ENCODE measurements around the gene ADCY2.

Gene ADCY2

GRCh38 chr5:7794311-7794710 lies 398.4 kb downstream of the ADCY2 start:
- Histone ChIP-seq H3K4me1 (ENCODE audit: control insufficient read depth in 5 of 5, insufficient read depth in 5 of 5, low read length in 5 of 5) (peaks cover 0 to 7% (median 2%) of the 10 kb centered on the region in 5 donors), H3K27me3 (ENCODE audit: control insufficient read depth in 5 of 5, insufficient read depth in 4 of 5, low read length in 5 of 5) (no peaks in the 10 kb centered on the region), H3K9ac (ENCODE audit: low read length in 5 of 5) (no peak overlapping the region), H3K27ac (ENCODE audit: low read depth, low read length) (no peak overlapping the region), H3K9me3 (ENCODE audit: control insufficient read depth in 5 of 5, low read length in 5 of 5) (no peaks in the 10 kb centered on the region), H3K4me3 (ENCODE audit: low read depth in 1 of 5, low read length in 5 of 5) (no peak overlapping the region), H3K36me3 (ENCODE audit: control insufficient read depth in 5 of 5, insufficient read depth in 5 of 5, low read length in 5 of 5) (no peaks in the 10 kb centered on the region)

DNA sequence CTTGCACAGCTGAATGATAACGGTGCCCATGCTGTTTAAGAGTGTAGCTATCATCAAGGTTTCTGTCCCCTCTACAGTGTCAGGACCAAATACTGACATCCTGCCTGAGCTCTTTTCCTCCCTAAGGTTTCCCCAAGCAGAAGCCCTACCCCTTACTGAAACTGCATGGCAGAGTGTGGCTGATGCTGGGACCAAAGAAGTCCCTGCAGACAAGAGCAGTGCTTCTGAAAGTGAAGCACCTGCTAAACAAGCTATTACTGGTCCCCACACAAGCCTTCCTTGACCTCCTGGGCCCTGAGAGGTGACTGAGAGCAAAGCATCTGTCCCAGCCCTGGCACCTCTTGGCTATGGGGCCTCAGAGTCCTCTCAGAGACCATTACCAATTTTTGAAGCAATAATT lies 398.9 kb downstream of the ADCY2 start:
- Histone ChIP-seq H3K27me3 (ENCODE audit: control insufficient read depth in 5 of 5, insufficient read depth in 4 of 5, low read length in 5 of 5) (no peaks in the 10 kb centered on the region), H3K36me3 (ENCODE audit: control insufficient read depth in 5 of 5, insufficient read depth in 5 of 5, low read length in 5 of 5) (no peaks in the 10 kb centered on the region), H3K9me3 (ENCODE audit: control insufficient read depth in 5 of 5, low read length in 5 of 5) (no peaks in the 10 kb centered on the region), H3K4me1 (ENCODE audit: control insufficient read depth in 5 of 5, insufficient read depth in 5 of 5, low read length in 5 of 5) (peaks cover 0 to 6% (median 2%) of the 10 kb centered on the region in 5 donors), H3K9ac (ENCODE audit: low read length in 5 of 5) (no peak overlapping the region), H3K4me3 (ENCODE audit: low read depth in 1 of 5, low read length in 5 of 5) (no peak overlapping the region), H3K27ac (ENCODE audit: low read depth, low read length) (no peak overlapping the region)

- H3K27me3 ChIP-seq (ENCODE audit: control insufficient read depth in 5 of 5, insufficient read depth in 4 of 5, low read length in 5 of 5) = no peaks in the 10 kb centered on the region
- no peaks in the 10 kb centered on the region for H3K9me3 ChIP-seq (ENCODE audit: control insufficient read depth in 5 of 5, low read length in 5 of 5)
- H3K4me1 ChIP-seq (ENCODE audit: control insufficient read depth in 5 of 5, insufficient read depth in 5 of 5, low read length in 5 of 5) = peaks cover 0 to 6% (median 2%) of the 10 kb centered on the region in 5 donors
- H3K4me3 ChIP-seq (ENCODE audit: low read depth in 1 of 5, low read length in 5 of 5) = no peak overlapping the region
- H3K36me3 ChIP-seq (ENCODE audit: control insufficient read depth in 5 of 5, insufficient read depth in 5 of 5, low read length in 5 of 5) = no peaks in the 10 kb centered on the region
- no peak overlapping the region for H3K27ac ChIP-seq (ENCODE audit: low read depth, low read length)
- no peak overlapping the region for H3K9ac ChIP-seq (ENCODE audit: low read length in 5 of 5)
Measured at GRCh38 chr5:7795306-7795705, 399.4 kb downstream of the ADCY2 start.

DNA sequence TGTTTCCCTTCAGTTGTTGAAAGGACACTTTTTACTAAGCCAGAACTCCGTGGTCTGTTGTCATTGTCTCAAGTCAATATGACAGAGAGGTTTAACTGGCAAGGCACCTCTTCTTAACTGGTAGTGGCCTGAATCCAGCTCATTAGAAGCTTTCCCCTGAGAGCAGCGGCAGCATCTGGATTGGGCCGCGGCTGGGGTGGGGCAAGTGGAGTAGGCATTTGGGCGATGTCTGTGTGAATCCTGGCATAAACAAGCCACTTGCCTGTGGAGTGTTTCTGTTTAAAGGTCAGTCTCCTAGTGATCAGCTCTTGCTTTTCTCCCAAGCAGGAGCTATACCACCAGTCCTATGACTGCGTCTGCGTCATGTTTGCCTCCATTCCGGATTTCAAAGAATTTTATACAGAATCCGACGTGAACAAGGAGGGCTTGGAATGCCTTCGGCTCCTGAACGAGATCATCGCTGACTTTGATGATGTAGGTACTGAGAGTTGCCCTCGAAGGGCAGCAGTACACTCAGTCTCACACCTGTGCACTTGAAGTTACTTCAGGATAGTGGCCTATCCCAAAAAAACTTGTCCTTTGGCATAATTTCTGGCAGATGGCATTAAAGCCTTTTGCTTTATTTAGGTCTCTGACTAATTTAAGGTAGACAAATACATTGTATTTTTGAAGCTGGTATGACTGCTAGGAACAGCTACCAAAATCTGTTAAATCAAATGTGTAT lies 406.1 kb downstream of the ADCY2 start:
- peaks cover 0 to 24% (median 12%) of the 10 kb centered on the region in 5 donors for H3K4me1 ChIP-seq (ENCODE audit: control insufficient read depth in 5 of 5, insufficient read depth in 5 of 5, low read length in 5 of 5)
- no peaks in the 10 kb centered on the region for H3K36me3 ChIP-seq (ENCODE audit: control insufficient read depth in 5 of 5, insufficient read depth in 5 of 5, low read length in 5 of 5)
- H3K9ac ChIP-seq (ENCODE audit: low read length in 5 of 5) = peak overlapping the region in 2 of 5 donors; percentile 10 to 42
- H3K27me3 ChIP-seq (ENCODE audit: control insufficient read depth in 5 of 5, insufficient read depth in 4 of 5, low read length in 5 of 5) = no peaks in the 10 kb centered on the region
- H3K4me3 ChIP-seq (ENCODE audit: low read depth in 1 of 5, low read length in 5 of 5) = peak overlapping the region in 1 of 5 donors; percentile 18
- no peaks in the 10 kb centered on the region for H3K9me3 ChIP-seq (ENCODE audit: control insufficient read depth in 5 of 5, low read length in 5 of 5)
- peak overlapping the region; percentile 76 for H3K27ac ChIP-seq (ENCODE audit: low read depth, low read length)

DNA sequence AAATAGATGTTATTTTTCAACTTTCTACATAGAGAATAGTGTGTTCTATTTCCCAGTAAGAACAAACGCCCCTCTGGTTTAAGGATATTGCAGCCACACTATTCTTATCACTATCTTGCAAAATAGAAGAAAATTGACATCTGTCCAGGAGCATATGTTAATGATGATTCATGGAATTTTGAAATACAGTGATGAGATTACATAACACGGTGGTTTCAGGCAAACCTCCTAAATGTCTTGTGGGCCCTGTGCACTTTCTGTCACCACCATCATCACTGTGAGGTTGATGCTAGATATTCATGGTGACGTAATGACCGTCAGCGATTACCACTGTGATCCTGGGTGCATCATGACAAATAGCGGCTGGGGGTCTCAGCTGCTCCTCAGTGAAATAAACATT lies 406.9 kb downstream of the ADCY2 start:
- Histone ChIP-seq H3K27ac (ENCODE audit: low read depth, low read length) (peak overlapping the region; percentile 76), H3K9ac (ENCODE audit: low read length in 5 of 5) (no peak overlapping the region), H3K27me3 (ENCODE audit: control insufficient read depth in 5 of 5, insufficient read depth in 4 of 5, low read length in 5 of 5) (no peaks in the 10 kb centered on the region), H3K36me3 (ENCODE audit: control insufficient read depth in 5 of 5, insufficient read depth in 5 of 5, low read length in 5 of 5) (no peaks in the 10 kb centered on the region), H3K9me3 (ENCODE audit: control insufficient read depth in 5 of 5, low read length in 5 of 5) (no peaks in the 10 kb centered on the region), H3K4me3 (ENCODE audit: low read depth in 1 of 5, low read length in 5 of 5) (no peak overlapping the region), H3K4me1 (ENCODE audit: control insufficient read depth in 5 of 5, insufficient read depth in 5 of 5, low read length in 5 of 5) (peaks cover 0 to 24% (median 12%) of the 10 kb centered on the region in 5 donors)

- no peak overlapping the region for H3K9ac ChIP-seq (ENCODE audit: low read length in 5 of 5)
- peaks cover 0 to 24% (median 12%) of the 10 kb centered on the region in 5 donors for H3K4me1 ChIP-seq (ENCODE audit: control insufficient read depth in 5 of 5, insufficient read depth in 5 of 5, low read length in 5 of 5)
- H3K9me3 ChIP-seq (ENCODE audit: control insufficient read depth in 5 of 5, low read length in 5 of 5) = no peaks in the 10 kb centered on the region
- H3K36me3 ChIP-seq (ENCODE audit: control insufficient read depth in 5 of 5, insufficient read depth in 5 of 5, low read length in 5 of 5) = no peaks in the 10 kb centered on the region
- H3K4me3 ChIP-seq (ENCODE audit: low read depth in 1 of 5, low read length in 5 of 5) = no peak overlapping the region
- H3K27me3 ChIP-seq (ENCODE audit: control insufficient read depth in 5 of 5, insufficient read depth in 4 of 5, low read length in 5 of 5) = no peaks in the 10 kb centered on the region
- H3K27ac ChIP-seq (ENCODE audit: low read depth, low read length) = no peak overlapping the region
Measured at GRCh38 chr5:7803937-7804336, 408.0 kb downstream of the ADCY2 start.

DNA sequence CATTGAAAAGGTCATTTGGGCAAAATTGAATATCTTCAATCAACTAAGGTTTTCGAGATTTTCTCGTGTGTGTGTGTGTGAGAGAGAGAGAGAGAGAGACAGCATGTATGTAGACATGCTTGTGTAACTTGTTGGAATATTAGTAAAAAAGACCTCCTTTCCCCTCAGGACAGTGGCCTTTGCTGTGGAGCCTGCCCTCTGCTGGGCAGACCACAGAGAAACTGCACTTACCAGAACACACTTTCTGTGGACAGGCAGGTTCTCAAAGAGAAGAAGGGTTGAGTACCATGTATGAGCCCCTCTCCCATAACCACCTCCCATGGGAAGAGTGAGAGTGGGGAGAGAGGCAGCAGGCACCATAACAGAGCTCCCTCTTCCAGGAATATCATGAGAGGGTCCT lies 409.4 kb downstream of the ADCY2 start:
- Histone ChIP-seq H3K4me1 (ENCODE audit: control insufficient read depth in 5 of 5, insufficient read depth in 5 of 5, low read length in 5 of 5) (peaks cover 0 to 24% (median 12%) of the 10 kb centered on the region in 5 donors), H3K9me3 (ENCODE audit: control insufficient read depth in 5 of 5, low read length in 5 of 5) (no peaks in the 10 kb centered on the region), H3K36me3 (ENCODE audit: control insufficient read depth in 5 of 5, insufficient read depth in 5 of 5, low read length in 5 of 5) (no peaks in the 10 kb centered on the region), H3K4me3 (ENCODE audit: low read depth in 1 of 5, low read length in 5 of 5) (no peak overlapping the region), H3K27me3 (ENCODE audit: control insufficient read depth in 5 of 5, insufficient read depth in 4 of 5, low read length in 5 of 5) (no peaks in the 10 kb centered on the region), H3K27ac (ENCODE audit: low read depth, low read length) (no peak overlapping the region), H3K9ac (ENCODE audit: low read length in 5 of 5) (no peak overlapping the region)

- no peaks in the 10 kb centered on the region for H3K4me1 ChIP-seq (ENCODE audit: control insufficient read depth in 5 of 5, insufficient read depth in 5 of 5, low read length in 5 of 5)
- no peak overlapping the region for H3K27ac ChIP-seq (ENCODE audit: low read depth, low read length)
- H3K9me3 ChIP-seq (ENCODE audit: control insufficient read depth in 5 of 5, low read length in 5 of 5) = no peaks in the 10 kb centered on the region
- no peaks in the 10 kb centered on the region for H3K27me3 ChIP-seq (ENCODE audit: control insufficient read depth in 5 of 5, insufficient read depth in 4 of 5, low read length in 5 of 5)
- H3K9ac ChIP-seq (ENCODE audit: low read length in 5 of 5) = no peak overlapping the region
- H3K36me3 ChIP-seq (ENCODE audit: control insufficient read depth in 5 of 5, insufficient read depth in 5 of 5, low read length in 5 of 5) = no peaks in the 10 kb centered on the region
- no peak overlapping the region for H3K4me3 ChIP-seq (ENCODE audit: low read depth in 1 of 5, low read length in 5 of 5)
Measured at GRCh38 chr5:7808998-7809397, 413.1 kb downstream of the ADCY2 start.

GRCh38 chr5:7811715-7812114 lies 415.8 kb downstream of the ADCY2 start:
- Histone ChIP-seq H3K36me3 (ENCODE audit: control insufficient read depth in 5 of 5, insufficient read depth in 5 of 5, low read length in 5 of 5) (no peaks in the 10 kb centered on the region), H3K4me3 (ENCODE audit: low read depth in 1 of 5, low read length in 5 of 5) (no peak overlapping the region)

GRCh38 chr5:7813007-7813406 lies 417.1 kb downstream of the ADCY2 start:
- H3K27me3 ChIP-seq (ENCODE audit: control insufficient read depth in 5 of 5, insufficient read depth in 4 of 5, low read length in 5 of 5) = peaks cover 0 to 4% (median 0%) of the 10 kb centered on the region in 5 donors
- H3K4me1 ChIP-seq (ENCODE audit: control insufficient read depth in 5 of 5, insufficient read depth in 5 of 5, low read length in 5 of 5) = peaks cover 0 to 9% (median 6%) of the 10 kb centered on the region in 5 donors
- no peak overlapping the region for H3K9ac ChIP-seq (ENCODE audit: low read length in 5 of 5)
- no peak overlapping the region for H3K27ac ChIP-seq (ENCODE audit: low read depth, low read length)
- no peaks in the 10 kb centered on the region for H3K9me3 ChIP-seq (ENCODE audit: control insufficient read depth in 5 of 5, low read length in 5 of 5)
- H3K36me3 ChIP-seq (ENCODE audit: control insufficient read depth in 5 of 5, insufficient read depth in 5 of 5, low read length in 5 of 5) = no peaks in the 10 kb centered on the region
- no peak overlapping the region for H3K4me3 ChIP-seq (ENCODE audit: low read depth in 1 of 5, low read length in 5 of 5)

More at GRCh38 chr5:7811715-7812114, 415.8 kb downstream of the ADCY2 start:
- Histone ChIP-seq H3K27ac (ENCODE audit: low read depth, low read length) (no peak overlapping the region), H3K9me3 (ENCODE audit: control insufficient read depth in 5 of 5, low read length in 5 of 5) (no peaks in the 10 kb centered on the region), H3K27me3 (ENCODE audit: control insufficient read depth in 5 of 5, insufficient read depth in 4 of 5, low read length in 5 of 5) (peaks cover 0 to 4% (median 0%) of the 10 kb centered on the region in 5 donors), H3K4me1 (ENCODE audit: control insufficient read depth in 5 of 5, insufficient read depth in 5 of 5, low read length in 5 of 5) (peaks cover 0 to 9% (median 6%) of the 10 kb centered on the region in 5 donors), H3K9ac (ENCODE audit: low read length in 5 of 5) (no peak overlapping the region)

All from subcutaneous abdominal adipose tissue (tissue), 5 donors.